Motor neuron (in vitro differentiated cells): ENCODE data around the gene BOK. TPM values are rescaled to one million over a fixed set of nuclear protein-coding genes. Genes with fewer than 3 reads are reported as not detected.
A peak's percentile ranks its signal among the peaks of the same experiment; 100 is the strongest.
"Not testable (repeated sequence)": the region's sequence is repeated elsewhere in the genome, so short reads cannot be mapped to it uniquely, and the experiment has no call there.

ENCODE experiments used
- ATAC-seq, 8 experiments: fragments of 200-7000 bp; cut with Tn5 transposase; replicated peaks in 6 of 8; 2 replicates each; pipeline ENCODE4 v1.8.0; 2021; ENCODE audit warnings: mild to moderate bottlenecking in 8 of 8, moderate library complexity in 8 of 8
- H3K27ac ChIP-seq, 2 donors: fragments of 250-450 bp; sonication (Bioruptor Pico); 2 replicates each; pipeline ENCODE4 v1.9.0; 2021; ENCODE audit warnings: antibody characterized with exemption in 2 of 2, mild to moderate bottlenecking in 2 of 2, moderate library complexity in 1 of 2
- H3K4me1 ChIP-seq, 2 donors: fragments of 250-450 bp; sonication (Bioruptor Pico); replicated peaks in 1 of 2; 2 replicates each; pipeline ENCODE4 v1.6.1; 2021; ENCODE audit warnings: antibody characterized with exemption in 2 of 2, mild to moderate bottlenecking in 2 of 2, moderate library complexity in 1 of 2
- H3K4me3 ChIP-seq, 5 donors: fragments of 250-450 bp; sonication (Bioruptor Pico); 2 replicates each; pipeline ENCODE4 v1.9.0; 2021; ENCODE audit warnings: antibody characterized with exemption in 5 of 5, mild to moderate bottlenecking in 5 of 5, moderate library complexity in 4 of 5
- WGBS, 10 experiments: fragments of 450-650 bp; shearing (Covaris generic); methylation state at CpG; one replicate each; pipeline ENCODE4 v1.0.0; 2022; 5-methylcytosine and 5-hydroxymethylcytosine counted together
- in situ Hi-C, 9 experiments: fragments of 400-800 bp; cut with MboI; loops; one replicate each; pipeline ENCODE4 v1.15.0; 2021; ENCODE audit warnings: low sequenced_read_pairs in 9 of 9, low pct_unique_long_range_greater_than_20kb in 2 of 9; ENCODE audit not compliant: unreplicated experiment in 9 of 9
- total RNA-seq, 8 experiments: library from RNA; unstranded; fragments of 300-600 nt; gene quantifications; 2 replicates each; pipeline versions ENCODE4 v1.2.3 to v1.2.4, GENCODE V29; 2022

The BOK gene
- total RNA-seq, 8 experiments from 2014 or later: 1.00 to 17.3 (median 7.2) TPM

DNA sequence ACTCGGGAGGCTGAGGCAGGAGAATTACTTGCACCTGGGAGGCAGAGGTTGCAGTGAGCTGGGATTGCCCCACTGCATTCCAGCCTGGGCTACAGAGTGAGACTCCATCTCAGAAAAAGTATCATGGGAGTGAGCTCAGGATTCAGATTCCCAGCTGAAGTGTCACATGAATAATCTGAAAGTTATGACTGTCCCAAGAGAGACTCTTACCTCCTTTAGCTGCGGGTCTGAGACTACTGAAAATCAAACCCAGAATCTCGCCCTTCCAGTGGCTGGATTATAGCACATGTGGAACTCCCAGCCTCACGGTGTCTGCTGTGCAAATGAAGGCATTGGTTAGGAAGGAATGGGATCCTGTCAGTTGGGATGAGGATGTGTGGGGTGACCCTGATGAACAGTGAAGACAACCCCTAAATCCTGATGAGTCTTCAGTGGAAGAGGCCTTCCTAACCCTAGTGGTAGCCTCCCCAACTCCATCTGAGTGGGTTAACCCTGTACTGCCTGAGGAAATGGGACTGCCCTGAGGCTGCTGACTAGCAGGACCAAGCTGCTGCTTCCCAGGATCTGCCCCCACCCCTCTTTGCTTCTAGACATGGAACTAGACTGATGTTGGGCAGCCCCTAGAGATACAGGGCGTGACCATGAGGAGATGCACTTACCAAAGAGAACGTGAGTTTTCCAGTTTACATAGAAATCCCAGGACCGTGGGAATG, 16.5 kb downstream of the BOK start:
- Histone ChIP-seq H3K4me1 (no peaks in the 10 kb centered on the region), H3K4me3 (no peak overlapping the region), H3K27ac (no peak overlapping the region)
- peak in 1 of 8 experiments; percentile 6 for ATAC-seq
- in situ Hi-C loops: no loop called here
- WGBS, 10 experiments: 72 to 100% (median 83%) methylated on average over 1 to 6 of the region's 7 CpGs; no CpG with 5 or more reads in 1 of the 10 experiments

DNA sequence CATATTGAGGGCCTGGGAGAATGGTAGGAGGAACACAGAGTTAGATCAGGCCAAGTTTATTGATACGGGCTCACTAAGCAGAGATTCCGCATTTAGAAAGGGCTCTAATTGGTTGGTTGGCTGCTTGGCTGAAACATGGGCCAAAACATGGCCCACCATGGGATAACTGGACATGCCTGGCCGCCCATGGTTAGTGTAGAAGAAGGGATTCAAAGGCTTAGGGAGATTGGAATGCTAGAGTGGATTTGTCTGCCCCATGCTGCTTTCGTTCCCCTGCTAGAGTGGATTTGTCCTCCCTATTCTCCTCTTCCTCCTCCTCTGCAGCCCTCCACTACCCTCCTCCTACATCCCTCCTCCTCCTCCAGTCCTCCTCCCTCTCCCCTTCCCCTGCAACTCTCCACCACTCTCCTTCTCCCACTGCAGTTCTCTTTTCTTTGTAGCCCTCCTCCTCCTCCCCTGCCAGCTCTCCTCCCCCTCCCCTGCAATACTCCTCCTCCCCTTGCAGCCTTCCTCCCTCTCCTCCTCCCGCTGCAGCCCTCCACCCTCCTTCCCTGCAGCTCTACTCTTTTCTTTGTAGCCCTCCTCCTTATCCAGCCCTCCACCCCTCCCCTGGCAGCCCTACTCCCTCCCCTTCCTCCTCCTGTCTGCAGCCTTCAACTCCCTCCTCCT, 17.2 kb downstream of the BOK start:
- in situ Hi-C loops: no loop called here
- 82 to 100% (median 93%) methylated on average over 1 to 3 of the region's 5 CpGs; no CpG with 5 or more reads in 3 of the 10 experiments for WGBS, 10 experiments
- H3K4me3 ChIP-seq: no peak overlapping the region
- ATAC-seq: no peak
- no peaks in the 10 kb centered on the region for H3K4me1 ChIP-seq
- H3K27ac ChIP-seq: no peak overlapping the region

DNA sequence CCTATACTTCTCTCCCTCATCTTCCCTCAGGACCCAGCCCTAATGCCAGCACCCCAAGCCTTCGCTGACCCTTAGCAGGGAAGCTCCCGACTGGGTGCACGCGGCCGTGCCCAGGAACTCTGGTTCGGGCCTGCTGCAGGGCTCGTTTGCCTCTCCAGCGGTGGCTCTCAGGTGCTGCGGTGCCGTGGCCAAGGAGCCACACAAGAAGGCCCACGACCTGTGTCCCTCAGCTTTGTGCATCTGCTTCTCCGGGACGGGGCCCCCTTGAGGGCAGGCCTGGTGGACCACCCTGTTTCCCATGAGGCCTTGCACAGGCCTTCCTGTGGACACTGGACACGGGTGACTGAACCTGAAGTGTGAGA, 17.7 kb downstream of the BOK start:
- Histone ChIP-seq H3K4me3 (no peak overlapping the region), H3K4me1 (no peaks in the 10 kb centered on the region), H3K27ac (no peak overlapping the region)
- WGBS, 10 experiments: 90 to 100% (median 100%) methylated on average over 2 to 5 of the region's 14 CpGs; no CpG with 5 or more reads in 7 of the 10 experiments
- ATAC-seq: no peak
- in situ Hi-C loops: no loop called here

DNA sequence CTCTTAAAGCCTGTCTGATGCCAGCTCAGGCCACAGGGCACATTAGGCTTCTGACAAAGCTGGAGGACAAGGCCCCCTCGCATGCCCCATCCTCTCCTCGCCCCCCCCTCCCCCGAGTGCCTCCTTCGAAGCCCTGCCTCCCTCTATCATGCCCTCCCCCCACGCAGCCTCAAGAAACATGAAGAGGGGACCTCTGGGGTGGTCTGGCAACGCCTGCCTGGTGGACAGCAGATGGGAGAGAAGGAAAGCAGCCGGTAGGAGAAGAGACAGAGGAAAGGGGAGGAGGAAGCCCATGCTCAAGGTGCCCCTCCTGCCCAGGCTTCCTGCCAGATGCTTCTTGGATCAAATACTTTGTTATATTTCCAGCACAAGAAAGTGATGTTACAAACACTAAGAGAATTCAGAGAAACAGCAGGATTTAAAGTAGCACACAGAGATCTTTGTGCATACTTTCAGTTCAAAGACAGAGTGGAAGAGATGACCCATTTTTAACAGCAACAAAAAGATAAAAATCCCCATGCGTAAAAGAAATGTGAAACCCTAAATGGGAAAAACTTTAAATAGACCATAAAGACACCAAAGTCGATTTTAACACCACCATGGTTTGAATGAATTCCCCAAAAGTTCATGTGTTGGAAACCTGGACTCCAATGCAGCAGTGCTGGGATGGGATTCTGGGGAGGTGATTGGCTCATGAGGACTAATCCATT, 19.0 kb downstream of the BOK start:
- peak in 1 of 8 experiments; percentile 24 for ATAC-seq
- H3K4me1 ChIP-seq: no peaks in the 10 kb centered on the region
- no peak overlapping the region for H3K27ac ChIP-seq
- no peak overlapping the region for H3K4me3 ChIP-seq
- in situ Hi-C loops: no loop called here
- WGBS, 10 experiments: 18 to 100% (median 80%) methylated on average over 1 to 4 of the region's 9 CpGs; no CpG with 5 or more reads in 3 of the 10 experiments

DNA sequence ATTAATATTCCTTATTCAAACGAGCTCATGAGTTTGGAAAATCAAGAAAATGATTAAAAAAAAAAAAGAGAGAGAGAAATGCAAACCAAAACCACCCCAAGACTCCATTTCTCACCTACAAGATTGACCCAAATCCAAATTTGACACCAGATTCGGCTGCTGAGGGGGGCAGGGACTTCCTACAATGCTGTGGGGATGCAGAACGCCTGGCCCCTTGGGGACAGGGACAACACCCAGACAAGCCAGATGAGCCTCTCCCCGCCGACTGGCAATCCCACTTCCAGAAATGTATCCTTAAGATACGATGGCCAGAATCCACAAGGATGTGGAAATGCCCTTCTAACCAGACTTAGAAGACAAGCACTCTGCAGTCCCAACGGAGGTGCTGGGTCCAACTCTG, 20.7 kb downstream of the BOK start:
- Histone ChIP-seq H3K27ac (no peak overlapping the region), H3K4me3 (no peak overlapping the region), H3K4me1 (no peaks in the 10 kb centered on the region)
- in situ Hi-C loops: no loop called here
- WGBS, 10 experiments: 17 to 100% (median 80%) methylated on average over 1 to 7 of the region's 7 CpGs; no CpG with 5 or more reads in 1 of the 10 experiments
- no peak for ATAC-seq

DNA sequence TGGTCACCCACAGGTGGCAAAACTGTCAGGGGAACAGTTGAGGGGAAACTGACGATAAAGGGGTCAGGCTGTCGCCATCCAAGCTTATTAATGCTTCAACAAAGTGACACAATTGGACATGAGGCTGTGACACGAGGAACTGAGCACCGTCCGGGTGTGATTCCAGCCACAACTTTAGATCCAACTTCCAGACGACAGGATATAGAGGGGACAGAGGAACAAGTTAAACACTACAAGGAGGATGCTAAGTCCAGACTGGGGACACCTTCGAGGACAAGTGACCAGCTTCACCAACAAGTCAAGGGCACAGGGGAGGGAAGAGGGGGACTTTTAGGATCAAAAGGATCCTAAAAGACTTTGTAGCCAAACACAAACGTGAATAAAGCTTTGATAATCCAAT, 23.8 kb downstream of the BOK start:
- H3K27ac ChIP-seq: no peak overlapping the region
- no peak overlapping the region for H3K4me3 ChIP-seq
- WGBS, 10 experiments: 67 to 100% (median 96%) methylated on average over 1 to 8 of the region's 8 CpGs
- no peaks in the 10 kb centered on the region for H3K4me1 ChIP-seq
- in situ Hi-C loops: no loop called here
- ATAC-seq: no peak

DNA sequence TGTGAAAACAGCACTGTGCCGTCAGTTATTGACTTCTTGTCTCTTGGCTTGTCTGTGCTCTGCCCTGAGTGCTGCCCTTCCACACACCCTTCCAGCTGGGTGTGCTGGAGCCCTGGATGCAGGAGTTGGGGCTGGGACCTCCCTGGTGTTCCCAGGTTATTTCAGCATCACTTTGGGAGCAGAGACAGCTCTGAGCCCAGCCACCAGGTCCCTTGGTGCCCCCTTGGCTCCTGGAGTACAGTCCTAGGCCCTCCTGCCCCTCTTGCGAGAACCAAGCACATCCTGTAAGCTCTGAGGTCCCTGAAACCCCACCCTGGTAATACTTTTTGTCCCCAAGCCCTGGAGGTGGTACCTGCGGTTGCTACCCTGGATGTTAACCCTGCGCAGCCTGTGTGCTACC, 24.3 kb downstream of the BOK start:
- in situ Hi-C loops: no loop called here
- 60 to 100% (median 100%) methylated on average over 1 to 3 of the region's 4 CpGs; no CpG with 5 or more reads in 3 of the 10 experiments for WGBS, 10 experiments
- Histone ChIP-seq H3K4me1 (no peaks in the 10 kb centered on the region), H3K4me3 (no peak overlapping the region), H3K27ac (no peak overlapping the region)
- ATAC-seq: no peak

DNA sequence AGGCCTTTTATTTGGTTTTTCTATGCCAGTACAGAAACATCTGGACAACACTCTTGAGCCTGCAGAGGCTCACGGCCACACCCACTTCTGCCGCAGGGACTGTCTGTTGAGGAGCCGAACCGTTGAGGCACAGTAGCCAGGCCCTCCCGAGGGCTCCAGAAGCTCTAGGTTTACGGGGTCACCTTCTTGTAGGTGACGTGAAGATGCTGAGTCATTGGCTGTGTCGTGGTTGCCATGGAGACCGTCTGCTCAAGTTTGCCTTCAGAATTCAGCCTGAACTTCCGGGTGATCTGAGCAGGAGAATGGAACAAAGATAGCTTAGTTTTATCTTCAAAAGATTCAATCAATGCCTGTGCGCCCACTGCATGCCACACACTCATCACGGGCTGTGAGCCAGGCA, 25.9 kb downstream of the BOK start:
- Histone ChIP-seq H3K4me3 (no peak overlapping the region), H3K27ac (no peak overlapping the region), H3K4me1 (no peaks in the 10 kb centered on the region)
- ATAC-seq: peak in 3 of 8 experiments; percentile 94 to 96 (median 94)
- 33 to 94% (median 85%) methylated on average over 5 to 9 of the region's 12 CpGs; no CpG with 5 or more reads in 5 of the 10 experiments for WGBS, 10 experiments
- in situ Hi-C loops: no loop called here

DNA sequence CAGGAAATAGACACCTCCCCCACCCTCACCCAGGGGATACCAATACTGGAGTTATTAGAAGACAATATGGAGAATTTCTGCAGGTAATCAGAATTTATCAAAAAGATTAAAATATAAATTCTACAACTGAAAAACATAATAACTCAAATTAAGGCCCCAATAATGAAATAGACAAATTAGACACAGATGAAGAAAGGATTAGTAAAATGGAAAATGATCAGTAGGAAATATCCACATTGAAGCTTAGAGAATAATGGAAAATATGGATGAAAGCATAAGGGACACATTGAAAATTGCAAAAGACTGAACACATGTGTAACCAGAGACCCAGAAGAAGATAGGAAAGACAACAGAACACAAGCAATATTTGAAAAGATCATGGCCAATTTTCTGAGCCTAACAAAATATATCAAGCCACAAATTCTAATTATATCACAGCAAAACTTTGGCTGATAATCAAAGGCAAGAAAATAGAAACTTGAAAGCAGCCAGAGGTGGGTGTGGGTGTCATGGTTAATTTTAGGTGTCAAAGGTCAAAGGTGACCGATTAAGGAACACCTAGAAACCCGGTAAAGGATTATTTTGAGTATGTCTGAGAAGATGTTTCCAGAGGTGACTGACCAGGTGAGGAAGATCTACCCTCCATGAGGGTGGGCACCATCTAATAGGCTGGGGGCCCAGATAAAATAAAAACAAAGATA, 28.2 kb downstream of the BOK start:
- 90 to 100% (median 100%) methylated on average over 1 to 2 of the region's 2 CpGs; no CpG with 5 or more reads in 3 of the 10 experiments for WGBS, 10 experiments
- H3K4me3 ChIP-seq: no peak overlapping the region
- ATAC-seq: no peak
- no peak overlapping the region for H3K27ac ChIP-seq
- in situ Hi-C loops: no loop called here
- no peaks in the 10 kb centered on the region for H3K4me1 ChIP-seq

DNA sequence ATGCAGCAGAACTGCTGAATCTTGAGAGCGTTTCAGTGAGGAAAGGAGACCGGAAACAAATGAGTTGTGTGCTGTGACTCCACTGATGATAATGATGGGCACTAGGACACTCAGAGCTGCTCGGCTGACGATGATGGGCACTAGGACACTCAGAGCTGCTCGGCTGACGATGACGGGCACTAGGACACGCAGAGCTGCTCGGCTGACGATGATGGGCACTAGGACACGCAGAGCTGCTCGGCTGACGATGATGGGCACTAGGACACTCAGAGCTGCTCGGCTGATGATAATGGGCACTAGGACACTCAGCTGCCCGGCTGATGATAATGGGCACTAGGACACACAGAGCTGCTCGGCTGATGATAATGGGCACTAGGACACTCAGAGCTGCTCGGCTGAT, 31.3 kb downstream of the BOK start:
- ATAC-seq, H3K4me1 ChIP-seq, in situ Hi-C loops, H3K4me3 ChIP-seq, H3K27ac ChIP-seq: not testable (repeated sequence)
- WGBS, 10 experiments: 83 to 100% (median 84%) methylated on average over 1 to 10 of the region's 17 CpGs; no CpG with 5 or more reads in 7 of the 10 experiments

DNA sequence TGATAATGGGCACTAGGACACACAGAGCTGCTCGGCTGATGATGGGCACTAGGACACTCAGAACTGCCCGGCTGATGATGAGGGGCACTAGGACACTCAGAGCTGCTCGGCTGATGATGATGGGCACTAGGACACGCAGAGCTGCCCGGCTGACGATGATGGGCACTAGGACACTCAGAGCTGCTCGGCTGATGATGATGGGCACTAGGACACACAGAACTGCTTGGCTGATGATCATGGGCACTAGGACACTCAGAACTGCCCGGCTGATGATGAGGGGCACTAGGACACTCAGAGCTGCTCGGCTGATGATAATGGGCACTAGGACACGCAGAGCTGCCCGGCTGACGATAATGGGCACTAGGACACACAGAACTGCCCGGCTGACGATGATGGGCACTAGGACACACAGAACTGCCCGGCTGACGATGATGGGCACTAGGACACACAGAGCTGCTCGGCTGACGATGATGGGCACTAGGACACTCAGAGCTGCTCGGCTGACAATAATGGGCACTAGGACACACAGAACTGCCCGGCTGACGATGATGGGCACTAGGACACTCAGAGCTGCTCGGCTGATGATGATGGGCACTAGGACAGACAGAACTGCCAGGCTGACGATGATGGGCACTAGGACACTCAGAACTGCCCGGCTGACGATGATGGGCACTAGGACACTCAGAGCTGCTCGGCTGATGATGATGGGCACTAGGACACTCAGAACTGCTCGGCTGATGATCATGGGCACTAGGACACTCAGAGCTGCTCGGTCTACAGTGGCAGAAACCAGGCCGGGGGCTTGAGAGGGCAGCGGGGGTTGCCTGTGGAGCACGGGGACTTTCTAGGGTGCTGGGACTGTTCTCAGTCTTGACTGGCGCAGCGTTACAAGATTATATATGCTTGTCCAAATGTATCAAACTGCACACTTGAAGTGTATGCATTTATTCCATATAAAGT, 32.2 kb downstream of the BOK start:
- ATAC-seq, H3K27ac ChIP-seq, H3K4me3 ChIP-seq: not testable (repeated sequence)

More for the DNA sequence above, 32.2 kb downstream of the BOK start:
- H3K4me1 ChIP-seq, in situ Hi-C loops: not testable (repeated sequence)
- WGBS, 10 experiments: 80 to 100% (median 90%) methylated on average over 2 to 13 of the region's 33 CpGs; no CpG with 5 or more reads in 5 of the 10 experiments
